SK-N-SH (cell line): ENCODE measurements around the gene SCRN1. TPM values are rescaled to one million over a fixed set of nuclear protein-coding genes. Genes with fewer than 3 reads are reported as not detected.
A peak's percentile ranks its signal among the peaks of the same experiment; 100 is the strongest.

Experiments
- CTCF ChIA-PET: fragments of 300-600, 350-600 bp; formaldehyde crosslinking; extraction: SDS; loops from one replicate; lab custom pipeline; 2021; lab: Yijun Ruan, JAX
- POLR2A ChIA-PET: fragments of 350-600 bp; sonication (Branson Sonifier 250); formaldehyde crosslinking; extraction: SDS; loops from one replicate; lab custom pipeline; 2020; ENCODE audit warnings: antibody characterized with exemption, inconsistent platforms; lab: Yijun Ruan, JAX
- DNase-seq: peaks from one replicate; pipeline ENCODE4 v3.0.0; 2012
- H2AFZ ChIP-seq: fragments of 200-600 bp; sonication (generic); 2 replicates; pipeline ENCODE4 v1.8.1; 2016; ENCODE audit warnings: antibody characterized with exemption, mild to moderate bottlenecking, low read depth
- H3F3A ChIP-seq: fragments of 200-600 bp; sonication (generic); replicated peaks from 2 replicates; pipeline ENCODE3; 2016; ENCODE audit warnings: antibody characterized with exemption, mild to moderate bottlenecking; ENCODE audit not compliant: insufficient read depth
- H3K27ac ChIP-seq, 2 experiments: fragments of 200-500 bp in 1 of 2; fragments of 200-600 bp in 1 of 2; sonication (Bioruptor generic) in 1 of 2; sonication (generic), shearing (Covaris generic) in 1 of 2; 2 replicates each; pipeline versions ENCODE4 v1.5.1 to v1.6.1; 2014 to 2016; ENCODE audit warnings: low read depth in 2 of 2, inconsistent platforms in 1 of 2, low read length in 1 of 2, mild to moderate bottlenecking in 1 of 2, mixed read lengths in 1 of 2
- H3K27me3 ChIP-seq: fragments of 200-600 bp; sonication (generic), shearing (Covaris generic); 2 replicates; pipeline ENCODE4 v1.6.1; 2016; ENCODE audit warnings: mixed run types; ENCODE audit not compliant: insufficient read depth
- H3K36me3 ChIP-seq, 2 experiments: fragments of 200-500 bp in 1 of 2; fragments of 200-600 bp in 1 of 2; sonication (Bioruptor generic) in 1 of 2; sonication (generic) in 1 of 2; replicated peaks in 1 of 2; 2 replicates each; pipeline versions ENCODE3 to v1.5.1; 2014 to 2016; ENCODE audit warnings: low read length in 1 of 2, mild to moderate bottlenecking in 1 of 2; ENCODE audit not compliant: insufficient read depth in 2 of 2, control insufficient read depth in 1 of 2
- H3K4me1 ChIP-seq, 2 experiments: fragments of 200-500 bp in 1 of 2; fragments of 200-600 bp in 1 of 2; sonication (Bioruptor generic) in 1 of 2; sonication (generic), shearing (Covaris generic) in 1 of 2; 2 replicates each; pipeline versions ENCODE4 v1.5.1 to v1.6.1; 2014 to 2016; ENCODE audit warnings: low read depth in 1 of 2, low read length in 1 of 2, mixed run types in 1 of 2; ENCODE audit not compliant: insufficient read depth in 2 of 2, control insufficient read depth in 1 of 2
- H3K4me2 ChIP-seq: fragments of 200-600 bp; sonication (generic), shearing (Covaris generic); 2 replicates; pipeline ENCODE4 v1.6.1; 2017; ENCODE audit warnings: mixed run types
- H3K4me3 ChIP-seq, 2 experiments: fragments of 200-500 bp in 1 of 2; fragments of 200-600 bp in 1 of 2; sonication (Bioruptor generic) in 1 of 2; sonication (generic), shearing (Covaris generic) in 1 of 2; 2 replicates each; pipeline versions ENCODE4 v1.5.1 to v1.8.1; 2014 to 2016; ENCODE audit warnings: low read depth in 2 of 2, inconsistent platforms in 1 of 2, low read length in 1 of 2, mild to moderate bottlenecking in 1 of 2, mixed read lengths in 1 of 2, moderate library complexity in 1 of 2
- H3K79me2 ChIP-seq: fragments of 200-600 bp; sonication (generic); 2 replicates; pipeline ENCODE4 v1.8.1; 2017; ENCODE audit warnings: mild to moderate bottlenecking; ENCODE audit not compliant: insufficient read depth
- H3K9ac ChIP-seq: fragments of 200-600 bp; sonication (generic); 2 replicates; pipeline ENCODE4 v1.6.1; 2017; ENCODE audit warnings: mixed run types
- H3K9me2 ChIP-seq: fragments of 200-600 bp; sonication (generic); 2 replicates; pipeline ENCODE4 v1.6.1; 2017; ENCODE audit warnings: mixed run types
- H3K9me3 ChIP-seq: fragments of 200-600 bp; sonication (generic); 2 replicates; pipeline ENCODE4 v1.6.1; 2017; ENCODE audit warnings: mixed run types, mild to moderate bottlenecking, moderate library complexity
- H4K20me1 ChIP-seq: fragments of 200-600 bp; sonication (generic); 2 replicates; pipeline ENCODE4 v1.6.1; 2017; ENCODE audit warnings: mild to moderate bottlenecking, mixed run types; ENCODE audit not compliant: insufficient read depth
- EZH2phosphoT487 ChIP-seq: fragments of 200-600 bp; sonication (generic); IDR thresholded peaks from 2 replicates; pipeline ENCODE4 v1.6.1; 2017; ENCODE audit warnings: low read depth, mixed run types, mild to moderate bottlenecking, antibody characterized with exemption, moderate library complexity, borderline replicate concordance
- FOXJ3 ChIP-seq: sonication (generic); formaldehyde crosslinking; IDR thresholded peaks from 2 replicates; pipeline ENCODE4 v1.5.1; 2020; ENCODE audit warnings: mild to moderate bottlenecking, missing genetic modification reagents
- GABPA ChIP-seq: IDR thresholded peaks from 2 replicates; pipeline ENCODE4 v1.4.0; 2012; ENCODE audit warnings: low read depth, mild to moderate bottlenecking
- GATA2 ChIP-seq: sonication (generic); formaldehyde crosslinking; IDR thresholded peaks from 2 replicates; pipeline ENCODE4 v1.5.0; 2020; ENCODE audit warnings: mild to moderate bottlenecking, missing genetic modification reagents
- IRF3 ChIP-seq: fragments of 150-350 bp; IDR thresholded peaks from 2 replicates; pipeline ENCODE4 v1.6.1; 2016; ENCODE audit warnings: mild to moderate bottlenecking, low read depth, low read length
- MEF2A ChIP-seq: IDR thresholded peaks from 2 replicates; pipeline ENCODE4 v1.4.0; 2012; ENCODE audit warnings: low read depth, borderline replicate concordance
- MXI1 ChIP-seq: IDR thresholded peaks from 2 replicates; pipeline ENCODE4 v1.6.1; 2012; ENCODE audit warnings: mild to moderate bottlenecking, low read depth, low read length, improper control_type of control experiment
- NFIC ChIP-seq: IDR thresholded peaks from 2 replicates; pipeline ENCODE4 v1.4.0; 2012; ENCODE audit warnings: borderline replicate concordance
- POLR2AphosphoS5 ChIP-seq: IDR thresholded peaks from 2 replicates; pipeline ENCODE4 v1.6.1; 2012; ENCODE audit warnings: low read depth, low read length
- RCOR1 ChIP-seq: fragments of 150-350 bp; IDR thresholded peaks from 2 replicates; pipeline ENCODE4 v1.6.1; 2017; ENCODE audit warnings: antibody characterized with exemption, low read length
- RFX5 ChIP-seq: IDR thresholded peaks from 2 replicates; pipeline ENCODE4 v1.6.1; 2012; ENCODE audit warnings: mild to moderate bottlenecking, improper control_type of control experiment, low read length
- SIN3A ChIP-seq: IDR thresholded peaks from 2 replicates; pipeline ENCODE4 v1.6.1; 2012; ENCODE audit warnings: low read depth, mild to moderate bottlenecking, low read length, moderate library complexity, borderline replicate concordance
- TAF1 ChIP-seq: IDR thresholded peaks from 2 replicates; pipeline ENCODE4 v1.6.1; 2012; ENCODE audit warnings: low read depth, mild to moderate bottlenecking, low read length, moderate library complexity, borderline replicate concordance
- TCF12 ChIP-seq: IDR thresholded peaks from 2 replicates; pipeline ENCODE4 v1.4.0; 2012
- USF1 ChIP-seq: IDR thresholded peaks from 2 replicates; pipeline ENCODE4 v1.4.0; 2012; ENCODE audit warnings: low read depth, borderline replicate concordance
- ZBTB33 ChIP-seq: IDR thresholded peaks from 2 replicates; pipeline ENCODE4 v1.4.0; 2012; ENCODE audit warnings: low read depth, borderline replicate concordance
- WGBS: methylation state at CpG from one replicate; pipeline ENCODE4 v1.1.6; 2017; ENCODE audit warnings: low lambda C conversion rate; 5-methylcytosine and 5-hydroxymethylcytosine counted together
- polyA plus RNA-seq, 3 experiments: library from polyadenylated mRNA; depleted of rRNA; stranded (reverse); fragments of >200 nt; gene quantifications; 2 replicates each; pipeline ENCODE4 v1.2.3, GENCODE V29; 2012

Gene SCRN1
- polyA plus RNA-seq, 1 of the 3 experiments (the other 2 are of a cell fraction), result 64.3 TPM

- DNase-seq, result peak; percentile 57
- Histone ChIP-seq H3K9me2 (no peaks in the 10 kb centered on the region), H3K9ac (no peak overlapping the region), H3K36me3 (no peaks in the 10 kb centered on the region), H3K27me3 (no peaks in the 10 kb centered on the region; the same call in 1 of the 2 replicates), H3K79me2 (no peaks in the 10 kb centered on the region), H3K4me1 (peaks cover 0 to 29% of the 10 kb centered on the region in 2 experiments; a peak in 2 of 4 replicates), H3K9me3 (no peaks in the 10 kb centered on the region), H3K4me2 (no peak overlapping the region), H3K27ac (peak overlapping the region in 1 of 2 experiments; percentile 44; a peak in 2 of 4 replicates), H3F3A (no peaks in the 10 kb centered on the region), H3K4me3 (no peak overlapping the region), H2AFZ (no peak overlapping the region), H4K20me1 (no peaks in the 10 kb centered on the region)
- no peak for TF ChIP-seq ZBTB33
- no peak for TF ChIP-seq POLR2AphosphoS5
- no peak for TF ChIP-seq GATA2 (CRISPR knock-in tag)
- no peak for TF ChIP-seq NFIC
- no peak for TF ChIP-seq EZH2phosphoT487
- TF ChIP-seq FOXJ3 (CRISPR knock-in tag), result no peak
- no peak for TF ChIP-seq RCOR1
- no peak for TF ChIP-seq USF1
- TF ChIP-seq GABPA, result no peak
- no peak for TF ChIP-seq TAF1
- no peak for TF ChIP-seq MXI1
- TF ChIP-seq TCF12, result no peak
- no peak for TF ChIP-seq MEF2A
- no peak for TF ChIP-seq IRF3
- no peak for TF ChIP-seq RFX5
- no peak for TF ChIP-seq SIN3A
- CTCF ChIA-PET, result interaction anchor here (0.7 to 4.0 kb wide), 7 partner anchors 12 to 915 kb away, joined by 3 to 35 read pairs (median 4); no protein-coding TSS in a partner anchor
- WGBS, result 64% methylated on average over 6 of the region's 6 CpGs
- POLR2A ChIA-PET, result no interaction called here
Observed at GRCh38 chr7:29893351-29893965, 96.1 kb downstream of the SCRN1 start.
